K562 (cell line): ENCODE measurements around the gene GJB2. TPM values are rescaled to one million over a fixed set of nuclear protein-coding genes. Genes with fewer than 3 reads are reported as not detected.

Experiments
- ATF2 ChIP-seq: sonication (generic); formaldehyde crosslinking; IDR thresholded peaks from 2 replicates; pipeline ENCODE4 v1.8.1; 2022; ENCODE audit warnings: missing genetic modification reagents
- CREBBP ChIP-seq: IDR thresholded peaks from one replicate; pipeline ENCODE4 v1.6.1; 2012; ENCODE audit warnings: low read depth, mild to moderate bottlenecking, control low read depth, inconsistent platforms, low read length
- DPF2 ChIP-seq: fragments of 450-650 bp; IDR thresholded peaks from 2 replicates; pipeline ENCODE4 v1.6.1; 2016
- E2F8 ChIP-seq: fragments of 450-650 bp; IDR thresholded peaks from 2 replicates; pipeline ENCODE4 v1.7.1; 2018; ENCODE audit warnings: mild to moderate bottlenecking, low read depth; ENCODE audit not compliant: partially characterized antibody
- ELF4 ChIP-seq: fragments of 450-650 bp; formaldehyde crosslinking; IDR thresholded peaks from 2 replicates; pipeline ENCODE4 v1.4.0; 2022; ENCODE audit warnings: missing genetic modification characterization
- ETV1 ChIP-seq: fragments of 450-650 bp; conservative IDR thresholded peaks from 2 replicates; pipeline ENCODE4 v1.6.1; 2016; ENCODE audit warnings: missing genetic modification characterization, control low read depth, low read depth, missing compliant biosample characterization
- FOXA1 ChIP-seq: fragments of 450-650 bp; IDR thresholded peaks from 2 replicates; pipeline ENCODE4 v1.6.1; 2016; ENCODE audit warnings: mild to moderate bottlenecking, borderline replicate concordance
- HCFC1 ChIP-seq: IDR thresholded peaks from 2 replicates; pipeline ENCODE4 v1.6.1; 2012; ENCODE audit warnings: low read depth, low read length, improper control_type of control experiment
- KLF1 ChIP-seq: fragments of 450-650 bp; IDR thresholded peaks from 2 replicates; pipeline ENCODE4 v1.6.1; 2016; ENCODE audit warnings: missing genetic modification characterization, missing compliant biosample characterization
- KLF6 ChIP-seq: fragments of 250-450 bp; sonication (Bioruptor Pico); IDR thresholded peaks from 2 replicates; pipeline ENCODE4 v1.4.0; 2020; ENCODE audit warnings: mild to moderate bottlenecking, moderate library complexity, borderline replicate concordance
- MYNN ChIP-seq, 2 experiments: sonication (generic); formaldehyde crosslinking in 1 of 2; IDR thresholded peaks; 2 replicates each; pipeline versions ENCODE4 v1.5.0 to v1.6.1; 2016 to 2020; ENCODE audit warnings: antibody characterized with exemption in 1 of 2, missing genetic modification reagents in 1 of 2
- NEUROD1 ChIP-seq: fragments of 150-350 bp; IDR thresholded peaks from 2 replicates; pipeline ENCODE4 v1.6.1; 2014; ENCODE audit warnings: borderline replicate concordance, low read length, low read depth; ENCODE audit not compliant: partially characterized antibody
- RAD21 ChIP-seq, 2 experiments: fragments of 250-450 bp in 1 of 2; fragments of 450-650 bp in 1 of 2; sonication (Bioruptor Pico) in 1 of 2; formaldehyde crosslinking in 1 of 2; IDR thresholded peaks in 1 of 2; conservative IDR thresholded peaks in 1 of 2; 2 replicates each; pipeline versions ENCODE4 v1.4.0 to v1.8.0; 2020 to 2022; ENCODE audit warnings: mild to moderate bottlenecking in 2 of 2, moderate library complexity in 1 of 2
- SETDB1 ChIP-seq: IDR thresholded peaks from one replicate; pipeline ENCODE4 v1.6.1; 2012; ENCODE audit warnings: low read length, control low read depth, inconsistent platforms
- SFPQ ChIP-seq: fragments of 200-400 bp; formaldehyde crosslinking; IDR thresholded peaks from 2 replicates; pipeline ENCODE4 v1.6.1; 2017; ENCODE audit warnings: mild to moderate bottlenecking, low read depth, low read length, moderate library complexity
- ZNF3 ChIP-seq: fragments of 250-450 bp; sonication (Bioruptor Pico); IDR thresholded peaks from 2 replicates; pipeline ENCODE4 v1.5.0; 2021; ENCODE audit warnings: mild to moderate bottlenecking, moderate library complexity
- ZNF717 ChIP-seq: fragments of 250-450 bp; sonication (Bioruptor Pico); IDR thresholded peaks from 2 replicates; pipeline ENCODE4 v1.5.0; 2021
- ZNF778 ChIP-seq: fragments of 450-650 bp; formaldehyde crosslinking; IDR thresholded peaks from 2 replicates; pipeline ENCODE4 v1.4.0; 2020; ENCODE audit warnings: mild to moderate bottlenecking, moderate library complexity
- polyA plus RNA-seq, 8 experiments: library from polyadenylated mRNA; depleted of rRNA in 4 of 8; stranded (reverse) in 5 of 8; unstranded in 3 of 8; fragments of >200 nt; fragmentation: Nextera tagmentation in 2 of 8; fragmentation: Illumina TruSeq in 1 of 8; extraction: Ambion mirVana in 2 of 8; extraction: Trizol in 1 of 8; gene quantifications; 2 replicates each; pipeline versions ENCODE4 v1.2.1 to v1.2.3, GENCODE V29; 2011 to 2014; ENCODE audit warnings: inconsistent platforms in 1 of 8, missing spikeins in 1 of 8
- total RNA-seq, 7 experiments: library from RNA; depleted of rRNA in 6 of 7; stranded (reverse); fragments of >200 nt in 6 of 7; fragmentation: Illumina TruSeq in 2 of 7; extraction: Trizol in 2 of 7; gene quantifications; 2 replicates each; pipeline versions ENCODE4 v1.2.1 to v1.2.3, GENCODE V29; 2011 to 2021; ENCODE audit warnings: low replicate concordance in 1 of 7

The GJB2 gene
- total and polyA plus RNA-seq, 9 of the 15 experiments (the other 6 are each of a cell fraction or from before 2014, with no cell fraction given) = not detected

- TF ChIP-seq RAD21 (CRISPR knock-in tag; conservative IDR thresholded peaks at IDR 0.05 in 1 of 2, IDR thresholded peaks at IDR 0.05 in 1 of 2) (0 out of 4 replicates have a peak, but pooled peaks of 1 of the 2 experiments have one; percentile 9), ETV1 (tag) (peak; percentile 87), ZNF778 (CRISPR knock-in tag) (no peak), CREBBP (no peak), ATF2 (no peak), SFPQ (no peak), ELF4 (CRISPR knock-in tag) (no peak), ZNF3 (no peak), DPF2 (no peak), E2F8 (no peak), FOXA1 (no peak), KLF1 (tag) (no peak), MYNN (IDR thresholded peaks at IDR 0.05) (no peak), MYNN (CRISPR knock-in tag; IDR thresholded peaks at IDR 0.05) (no peak), HCFC1 (0 out of 2 replicates have a peak, but pooled peaks have one; percentile 17), NEUROD1 (no peak), KLF6 (CRISPR knock-in tag) (no peak), SETDB1 (no peak), ZNF717 (CRISPR knock-in tag) (no peak)
Observed at GRCh38 chr13:20188667-20189553, 3.8 kb downstream of the GJB2 start (continued).
